Ascending aorta (tissue), 2 donors: Measurements from ENCODE around the gene LTN1. TPM values are rescaled to one million over a fixed set of nuclear protein-coding genes. Genes with fewer than 3 reads are reported as not detected.
A peak's percentile ranks its signal among the peaks of the same experiment; 100 is the strongest.
"Not testable (repeated sequence)": the region's sequence is repeated elsewhere in the genome, so short reads cannot be mapped to it uniquely, and the experiment has no call there.

Source experiments
- DNase-seq, 2 donors: peaks; one replicate each; pipeline ENCODE4 v3.0.0-alpha.2; 2019; ENCODE audit warnings: low spot score in 2 of 2
- H3K27ac ChIP-seq, 2 donors: fragments of 200-600 bp; sonication (generic); one replicate each; pipeline ENCODE4 v1.5.1; 2016 to 2017; ENCODE audit warnings: mild to moderate bottlenecking in 1 of 2
- H3K27me3 ChIP-seq: fragments of 200-600 bp; sonication (generic); one replicate; pipeline ENCODE4 v1.5.1; 2017
- H3K36me3 ChIP-seq, 2 donors: fragments of 200-600 bp; sonication (generic); one replicate each; pipeline ENCODE4 v1.5.1; 2016
- H3K4me1 ChIP-seq, 2 donors: fragments of 200-600 bp; sonication (generic); one replicate each; pipeline ENCODE4 v1.5.1; 2016 to 2017; ENCODE audit warnings: mild to moderate bottlenecking in 1 of 2
- H3K4me3 ChIP-seq, 2 donors: fragments of 200-600 bp; sonication (generic); one replicate each; pipeline ENCODE4 v1.5.1; 2016 to 2017; ENCODE audit warnings: mild to moderate bottlenecking in 1 of 2
- H3K9me3 ChIP-seq, 2 donors: fragments of 200-600 bp; sonication (generic); one replicate each; pipeline ENCODE4 v1.5.1; 2016
- CTCF ChIP-seq, 3 experiments: fragments of 200-600 bp in 2 of 3; fragments of 450-650 bp in 1 of 3; sonication (generic) in 2 of 3; IDR thresholded peaks; one replicate each; pipeline ENCODE4 v1.5.1; 2016 to 2019; ENCODE audit warnings: antibody characterized with exemption in 3 of 3, mild to moderate bottlenecking in 1 of 3, moderate library complexity in 1 of 3
- intact Hi-C: fragments of 100-400 bp; cut with DNase I; formaldehyde crosslinking; loops from one replicate; pipeline ENCODE4 v1.15.1; 2023
- total RNA-seq: library from RNA; depleted of rRNA; stranded (reverse); fragments of >200 nt; gene quantifications from one replicate; pipeline ENCODE4 v1.1.0, GENCODE V29; 2016

The LTN1 gene
- total RNA-seq, 1 donor from 2014 or later: 5.6 TPM

DNA sequence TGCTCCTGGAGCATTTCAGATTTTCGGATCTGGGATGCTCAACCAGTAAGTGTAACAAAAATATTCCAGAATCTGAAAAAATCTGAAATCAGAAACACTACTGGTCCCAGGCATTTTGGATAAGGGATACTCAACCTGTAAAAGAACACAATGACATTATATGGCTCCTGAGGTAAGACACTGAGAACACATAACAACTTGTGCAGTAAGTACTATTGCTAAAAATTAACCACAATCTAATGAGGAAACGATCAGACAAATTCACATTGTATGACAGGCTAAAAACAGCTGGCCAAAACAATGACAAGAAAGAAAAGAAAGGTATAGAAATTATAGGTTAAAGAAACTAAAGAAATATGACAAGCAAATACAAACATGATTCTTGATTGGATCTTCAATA, 54.9 kb downstream of the LTN1 start:
- Histone ChIP-seq H3K4me3 (no peak overlapping the region), H3K27me3 (no peaks in the 10 kb centered on the region), H3K4me1 (peaks cover 0 to 4% of the 10 kb centered on the region in 2 donors), H3K9me3 (no peaks in the 10 kb centered on the region), H3K36me3 (peaks cover 8 to 43% of the 10 kb centered on the region in 2 donors), H3K27ac (no peak overlapping the region)
- intact Hi-C loops: loop anchor here (2.0 to 5.0 kb wide), 2 partner anchors 40 to 185 kb away; no protein-coding TSS in a partner anchor
- TF ChIP-seq CTCF (IDR thresholded peaks at IDR 0.05): no peak
- DNase-seq: no peak

GRCh38 chr21:28936721-28937120, 56.0 kb downstream of the LTN1 start:
- Histone ChIP-seq H3K4me1 (peaks cover 0 to 5% of the 10 kb centered on the region in 2 donors), H3K27ac (no peak overlapping the region), H3K27me3 (no peaks in the 10 kb centered on the region), H3K36me3 (peaks cover 8 to 42% of the 10 kb centered on the region in 2 donors), H3K9me3 (no peaks in the 10 kb centered on the region), H3K4me3 (no peak overlapping the region)
- intact Hi-C loops: loop anchor here (5.0 kb wide), 1 partner anchor 39 kb away; no protein-coding TSS in a partner anchor
- no peak for DNase-seq
- TF ChIP-seq CTCF (IDR thresholded peaks at IDR 0.05): no peak

DNA sequence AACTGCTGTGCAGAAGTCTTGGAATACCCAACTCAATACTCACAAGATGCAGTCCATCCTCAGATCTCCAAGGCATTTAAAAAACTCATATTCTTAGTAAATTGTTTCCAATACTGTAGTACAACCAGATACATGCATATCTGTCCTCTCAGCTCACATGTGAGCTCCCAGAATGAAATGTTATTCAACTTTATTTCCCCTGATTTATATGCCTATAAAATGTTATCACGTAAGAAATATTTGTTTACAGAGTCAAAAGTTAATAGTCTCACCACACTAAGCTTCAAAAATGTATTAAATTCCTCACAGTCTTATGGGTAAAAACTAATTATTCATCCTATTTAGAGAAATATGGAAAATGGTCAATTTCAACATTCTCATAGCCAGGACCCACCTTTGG, 56.6 kb downstream of the LTN1 start:
- intact Hi-C loops: loop anchor here (5.0 kb wide), 1 partner anchor 39 kb away; no protein-coding TSS in a partner anchor
- no peak for DNase-seq
- TF ChIP-seq CTCF (IDR thresholded peaks at IDR 0.05): no peak
- Histone ChIP-seq H3K4me3 (no peak overlapping the region), H3K27ac (no peak overlapping the region), H3K9me3 (no peaks in the 10 kb centered on the region), H3K36me3 (peaks cover 6 to 46% of the 10 kb centered on the region in 2 donors), H3K4me1 (peaks cover 0 to 7% of the 10 kb centered on the region in 2 donors), H3K27me3 (no peaks in the 10 kb centered on the region)

DNA sequence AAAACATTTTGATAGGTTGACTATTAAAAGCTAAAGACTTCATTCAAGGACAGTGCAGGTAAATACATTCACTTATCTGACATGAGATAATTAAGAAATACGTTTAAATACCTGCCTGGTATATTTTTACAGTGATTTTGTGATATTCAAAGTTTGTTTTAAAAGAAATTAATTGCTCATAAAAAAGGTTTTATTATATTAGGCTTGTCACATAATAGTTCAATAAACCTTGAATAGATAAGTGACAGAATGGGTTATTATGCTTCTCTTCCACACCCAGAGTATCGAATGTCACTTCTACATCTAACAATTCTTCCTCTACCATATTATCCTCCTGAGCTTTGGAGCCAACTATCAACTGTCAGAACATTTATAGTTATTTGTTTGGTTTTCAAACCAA, 60.0 kb downstream of the LTN1 start:
- intact Hi-C loops: no loop called here
- H3K27me3 ChIP-seq: no peaks in the 10 kb centered on the region

GRCh38 chr21:28931708-28932372, 60.8 kb downstream of the LTN1 start:
- H3K9me3 ChIP-seq, H3K4me3 ChIP-seq, H3K27ac ChIP-seq, H3K4me1 ChIP-seq, DNase-seq, H3K27me3 ChIP-seq, intact Hi-C loops: not testable (repeated sequence)
- H3K36me3 ChIP-seq: peaks cover 0 to 49% of the 10 kb centered on the region in 2 donors

More for the DNA sequence above, 60.0 kb downstream of the LTN1 start:
- DNase-seq: no peak
- H3K9me3 ChIP-seq: no peaks in the 10 kb centered on the region
- H3K36me3 ChIP-seq: peaks cover 0 to 49% of the 10 kb centered on the region in 2 donors
- H3K27ac ChIP-seq: peak overlapping the region in 1 of 2 donors; percentile 1
- no peak for TF ChIP-seq CTCF (IDR thresholded peaks at IDR 0.05)
- peaks cover 0 to 5% of the 10 kb centered on the region in 2 donors for H3K4me1 ChIP-seq
- H3K4me3 ChIP-seq: no peak overlapping the region

DNA sequence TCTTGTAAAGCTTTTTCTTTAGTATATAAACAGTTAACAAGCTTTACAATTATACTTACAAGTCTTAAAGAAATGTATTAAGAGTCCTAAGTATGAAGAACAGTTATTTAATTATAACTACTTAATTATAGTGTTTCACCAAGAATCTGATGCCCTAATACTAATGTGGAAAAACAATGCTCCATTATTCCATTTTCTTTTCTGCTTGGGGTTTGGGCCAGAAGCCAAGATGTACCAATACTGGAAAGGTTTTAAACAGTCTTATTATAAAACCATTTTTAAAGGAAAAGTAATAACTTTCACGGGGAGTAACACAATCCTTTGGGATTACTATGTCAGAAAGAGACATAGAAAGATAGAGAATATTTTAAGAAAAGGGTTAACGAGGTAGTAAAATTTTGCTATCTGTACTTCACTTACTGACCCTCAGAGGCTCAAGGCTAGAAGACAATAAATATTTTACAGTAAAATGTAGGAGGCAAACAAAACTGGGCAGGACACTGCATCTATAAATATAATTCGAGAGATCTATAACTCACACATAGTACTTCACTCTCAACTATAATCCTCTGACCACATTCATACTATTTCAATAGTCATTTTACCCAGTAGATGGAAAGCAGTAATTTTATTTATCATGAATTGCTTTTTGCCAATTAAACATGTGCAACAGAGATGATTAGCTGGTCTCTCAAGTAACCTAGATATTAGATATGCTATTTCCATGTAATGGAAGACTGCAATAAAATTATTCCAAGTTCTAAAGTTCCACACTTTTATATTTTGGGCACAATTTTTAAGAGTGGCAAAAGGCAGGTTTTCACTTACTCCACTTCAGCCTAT, 63.9 kb downstream of the LTN1 start:
- H3K4me1 ChIP-seq: peaks cover 0 to 5% of the 10 kb centered on the region in 2 donors
- H3K27ac ChIP-seq: no peak overlapping the region
- no peak for DNase-seq
- no peaks in the 10 kb centered on the region for H3K27me3 ChIP-seq
- H3K9me3 ChIP-seq: no peaks in the 10 kb centered on the region
- no peak overlapping the region for H3K4me3 ChIP-seq
- no peak for TF ChIP-seq CTCF (IDR thresholded peaks at IDR 0.05)
- H3K36me3 ChIP-seq: peaks cover 0 to 29% of the 10 kb centered on the region in 2 donors
- intact Hi-C loops: no loop called here
